Brain pericyte (primary cell): ENCODE results near the gene KRAS.
A peak's percentile ranks its signal among the peaks of the same experiment; 100 is the strongest.
"Not testable (repeated sequence)": the region's sequence is repeated elsewhere in the genome, so short reads cannot be mapped to it uniquely, and the experiment has no call there.

Source experiments
- DNase-seq: peaks from one replicate; pipeline ENCODE4 v3.0.0-alpha.2; 2012; ENCODE audit warnings: low read depth, low spot score

Gene KRAS

GRCh38 chr12:25250744-25251730 lies at the start of gene KRAS:
Gene KRAS (minus strand): TSS chr12:25250929.
- DNase-seq = peak; percentile 86

GRCh38 chr12:25296381-25296780 lies 45.7 kb upstream of the KRAS start:
- DNase-seq = no peak

GRCh38 chr12:25295361-25295760 lies 44.6 kb upstream of the KRAS start:
- DNase-seq = no peak

- DNase-seq = no peak
Observed at GRCh38 chr12:25293653-25294052, 42.9 kb upstream of the KRAS start.

GRCh38 chr12:25292810-25293221 lies 42.1 kb upstream of the KRAS start:
- not testable (repeated sequence) for DNase-seq

GRCh38 chr12:25287610-25288009 lies 36.9 kb upstream of the KRAS start:
- DNase-seq = no peak

GRCh38 chr12:25286837-25287236 lies 36.1 kb upstream of the KRAS start:
- no peak for DNase-seq

- no peak for DNase-seq
Observed at GRCh38 chr12:25284024-25284423, 33.3 kb upstream of the KRAS start.

- DNase-seq = no peak
Observed at GRCh38 chr12:25283006-25283405, 32.3 kb upstream of the KRAS start.

GRCh38 chr12:25280082-25280481 lies 29.4 kb upstream of the KRAS start:
- no peak for DNase-seq

GRCh38 chr12:25278269-25278668 lies 27.5 kb upstream of the KRAS start:
- DNase-seq = no peak

- DNase-seq = peak; percentile 57
Observed at GRCh38 chr12:25276199-25276937, 25.6 kb upstream of the KRAS start.

- DNase-seq = no peak
Observed at GRCh38 chr12:25271486-25272098, 20.9 kb upstream of the KRAS start.

GRCh38 chr12:25269701-25270100 lies 19.0 kb upstream of the KRAS start:
- no peak for DNase-seq

GRCh38 chr12:25266497-25266896 lies 15.8 kb upstream of the KRAS start:
- DNase-seq = no peak

- DNase-seq = no peak
Observed at GRCh38 chr12:25264862-25265261, 14.1 kb upstream of the KRAS start.

GRCh38 chr12:25264114-25264513 lies 13.4 kb upstream of the KRAS start:
- no peak for DNase-seq

GRCh38 chr12:25263594-25263993 lies 12.9 kb upstream of the KRAS start:
- no peak for DNase-seq

- DNase-seq = no peak
Observed at GRCh38 chr12:25262389-25263074, 11.8 kb upstream of the KRAS start.

GRCh38 chr12:25257590-25258324 lies 7.0 kb upstream of the KRAS start:
- DNase-seq = no peak

- DNase-seq = no peak
Observed at GRCh38 chr12:25256826-25257225, 6.1 kb upstream of the KRAS start.
